BLaER1 (cell line): ENCODE measurements around the gene SELENOK.

Experiments used
- H3K27ac ChIP-seq: shearing (Covaris generic); formaldehyde crosslinking; 2 replicates; pipeline ENCODE4 v1.8.1; 2022
- H3K27me3 ChIP-seq: shearing (Covaris generic); formaldehyde crosslinking; 2 replicates; pipeline ENCODE4 v1.8.1; 2022
- H3K36me3 ChIP-seq: shearing (Covaris generic); formaldehyde crosslinking; 2 replicates; pipeline ENCODE4 v1.8.1; 2022
- H3K4me1 ChIP-seq: shearing (Covaris generic); formaldehyde crosslinking; 2 replicates; pipeline ENCODE4 v1.8.1; 2022
- H3K4me2 ChIP-seq: shearing (Covaris generic); formaldehyde crosslinking; 2 replicates; pipeline ENCODE4 v1.8.1; 2022
- H3K4me3 ChIP-seq: shearing (Covaris generic); formaldehyde crosslinking; 2 replicates; pipeline ENCODE4 v1.8.1; 2022
- H3K9ac ChIP-seq: shearing (Covaris generic); formaldehyde crosslinking; 2 replicates; pipeline ENCODE4 v1.8.1; 2022
- H3K9me3 ChIP-seq: shearing (Covaris generic); formaldehyde crosslinking; 2 replicates; pipeline ENCODE4 v1.8.1; 2022
- H4K20me1 ChIP-seq: shearing (Covaris generic); formaldehyde crosslinking; 2 replicates; pipeline ENCODE4 v1.8.1; 2022
- Cebpa-rat ChIP-seq: shearing (Covaris generic); IDR thresholded peaks from 2 replicates; pipeline ENCODE4 v1.8.1; 2022

Gene SELENOK

DNA sequence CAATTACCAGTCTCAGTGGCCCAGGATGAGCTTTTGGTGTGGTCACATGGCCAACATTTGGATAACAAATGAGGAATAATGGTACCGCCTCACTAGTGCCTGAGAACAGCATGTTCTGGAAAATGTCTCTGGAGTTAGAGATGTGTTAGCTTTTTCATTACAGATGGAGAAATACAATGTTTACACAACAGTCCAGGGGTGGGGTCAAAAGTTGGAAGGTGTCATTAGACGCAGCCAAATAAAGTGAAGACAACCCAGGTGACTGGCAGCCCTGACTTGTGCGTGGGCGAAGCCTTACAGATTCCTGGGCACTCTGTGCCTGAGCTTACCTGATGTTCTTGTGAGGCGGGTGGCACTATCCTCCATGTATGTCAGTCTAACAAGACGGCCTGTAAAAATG is 32.5 kb downstream of the SELENOK start:
- H3K36me3 ChIP-seq = peaks cover 50% of the 10 kb centered on the region
- H3K27ac ChIP-seq = no peak overlapping the region
- no peak overlapping the region for H3K9ac ChIP-seq
- H3K4me1 ChIP-seq = peaks cover 23% of the 10 kb centered on the region
- no peaks in the 10 kb centered on the region for H3K9me3 ChIP-seq
- no peak for TF ChIP-seq Cebpa-rat
- H3K27me3 ChIP-seq = no peaks in the 10 kb centered on the region
- H4K20me1 ChIP-seq = no peaks in the 10 kb centered on the region
- no peak overlapping the region for H3K4me3 ChIP-seq
- H3K4me2 ChIP-seq = no peak overlapping the region

DNA sequence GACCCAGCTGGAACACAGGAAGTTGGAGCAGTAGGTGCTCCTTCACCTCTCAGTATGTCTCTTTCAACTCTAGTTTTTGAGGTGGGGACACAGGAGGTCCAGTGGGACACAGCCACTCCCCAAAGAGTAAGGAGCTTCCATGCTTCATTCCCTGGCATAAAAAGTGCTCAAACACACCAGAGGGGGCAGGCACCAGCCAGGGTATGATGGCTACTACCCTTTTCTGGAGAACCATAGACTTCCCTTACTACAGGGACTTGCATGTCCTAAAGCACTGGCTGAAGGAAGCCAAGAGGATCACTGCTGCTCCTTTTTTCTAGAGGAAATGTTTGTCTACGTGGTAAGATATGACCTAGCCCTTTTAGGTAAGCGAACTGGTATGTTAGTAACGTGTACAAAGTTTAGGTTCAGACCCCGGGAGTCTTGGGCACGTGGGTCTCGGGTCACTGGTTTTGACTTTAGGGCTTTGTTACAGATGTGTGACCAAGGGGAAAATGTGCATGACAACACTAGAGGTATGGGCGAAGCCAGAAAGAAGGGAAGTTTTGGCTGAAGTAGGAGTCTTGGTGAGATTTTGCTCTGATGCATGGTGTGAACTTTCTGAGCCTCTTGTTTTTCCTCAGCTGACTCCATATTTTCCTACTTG is 33.4 kb downstream of the SELENOK start:
- Histone ChIP-seq H3K36me3 (peaks cover 40% of the 10 kb centered on the region), H3K4me2 (peak overlapping the region; percentile 16; the same call in 1 of the 2 replicates), H3K27ac (no peak overlapping the region), H4K20me1 (no peaks in the 10 kb centered on the region), H3K9ac (no peak overlapping the region), H3K27me3 (no peaks in the 10 kb centered on the region), H3K4me3 (no peak overlapping the region), H3K9me3 (no peaks in the 10 kb centered on the region), H3K4me1 (peaks cover 23% of the 10 kb centered on the region)
- no peak for TF ChIP-seq Cebpa-rat

DNA sequence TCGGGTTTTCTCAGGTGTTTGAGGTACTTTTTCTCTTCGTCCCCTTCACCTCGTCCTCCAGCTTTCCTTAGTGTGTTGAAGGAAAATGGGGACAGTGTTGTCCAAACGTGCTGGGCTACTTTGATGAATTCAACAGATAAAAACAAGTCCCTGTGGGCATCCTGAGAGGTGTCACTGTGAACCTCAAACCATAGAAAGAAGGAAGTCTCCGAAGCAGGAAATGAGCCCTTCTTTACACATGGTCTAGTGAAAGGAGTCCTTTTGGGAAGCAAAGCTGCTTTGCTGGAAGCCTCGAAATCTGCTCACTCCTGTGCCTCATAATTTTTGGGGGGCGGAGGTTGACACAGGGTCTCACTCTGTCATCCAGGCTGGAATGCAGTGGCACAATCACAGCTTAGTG is 34.7 kb downstream of the SELENOK start:
- no peaks in the 10 kb centered on the region for H4K20me1 ChIP-seq
- no peak overlapping the region for H3K4me3 ChIP-seq
- peaks cover 28% of the 10 kb centered on the region for H3K36me3 ChIP-seq
- TF ChIP-seq Cebpa-rat = no peak
- H3K9ac ChIP-seq = no peak overlapping the region
- peak overlapping the region; percentile 20; the same call in 1 of the 2 replicates for H3K4me2 ChIP-seq
- no peaks in the 10 kb centered on the region for H3K27me3 ChIP-seq
- no peak overlapping the region for H3K27ac ChIP-seq
- no peaks in the 10 kb centered on the region for H3K9me3 ChIP-seq
- H3K4me1 ChIP-seq = peaks cover 23% of the 10 kb centered on the region

DNA sequence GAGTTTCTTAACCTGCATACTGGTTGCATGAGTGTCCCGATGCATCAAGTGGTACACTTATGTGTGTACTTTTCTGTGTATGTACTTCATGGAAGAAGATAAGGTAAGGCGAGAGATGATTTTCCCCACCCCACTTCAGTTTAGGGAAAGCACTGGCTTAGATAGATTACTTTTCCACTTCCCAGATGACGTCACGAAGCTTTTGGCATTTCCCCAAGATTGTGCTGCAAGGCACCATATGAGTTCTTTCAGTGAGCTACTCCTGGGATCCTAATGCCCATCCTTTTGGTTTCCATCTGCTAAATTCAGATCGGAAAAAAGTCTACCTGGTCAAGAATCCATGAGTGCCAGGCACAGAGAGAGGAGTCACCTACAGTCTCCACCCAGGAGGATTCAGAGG is 40.8 kb downstream of the SELENOK start:
- no peaks in the 10 kb centered on the region for H3K36me3 ChIP-seq
- no peak overlapping the region for H3K4me2 ChIP-seq
- no peaks in the 10 kb centered on the region for H4K20me1 ChIP-seq
- no peak overlapping the region for H3K4me3 ChIP-seq
- H3K9ac ChIP-seq = no peak overlapping the region
- H3K9me3 ChIP-seq = peaks cover 13% of the 10 kb centered on the region
- H3K27me3 ChIP-seq = peaks cover 18% of the 10 kb centered on the region
- H3K4me1 ChIP-seq = no peaks in the 10 kb centered on the region
- TF ChIP-seq Cebpa-rat = no peak
- H3K27ac ChIP-seq = no peak overlapping the region

DNA sequence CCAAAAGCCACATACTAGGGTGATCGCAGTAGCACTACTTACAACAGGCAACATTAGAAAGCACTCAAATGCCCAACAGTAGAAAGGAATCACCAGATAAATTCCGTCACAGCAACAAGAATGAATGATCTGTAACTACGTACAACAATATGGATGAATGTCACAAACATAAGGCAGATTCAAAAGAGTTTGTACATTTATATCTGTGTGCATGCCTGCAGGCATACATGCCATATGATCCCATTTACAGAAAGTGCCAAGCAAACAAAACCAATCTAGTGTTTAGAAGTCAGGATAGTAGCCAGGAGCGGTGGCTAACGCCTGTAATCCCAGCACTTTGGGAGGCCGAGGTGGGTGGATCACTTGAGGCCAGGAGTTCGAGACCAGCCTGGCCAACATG is 41.7 kb downstream of the SELENOK start:
- no peak for TF ChIP-seq Cebpa-rat
- Histone ChIP-seq H3K27me3 (peaks cover 28% of the 10 kb centered on the region), H3K4me1 (no peaks in the 10 kb centered on the region)

DNA sequence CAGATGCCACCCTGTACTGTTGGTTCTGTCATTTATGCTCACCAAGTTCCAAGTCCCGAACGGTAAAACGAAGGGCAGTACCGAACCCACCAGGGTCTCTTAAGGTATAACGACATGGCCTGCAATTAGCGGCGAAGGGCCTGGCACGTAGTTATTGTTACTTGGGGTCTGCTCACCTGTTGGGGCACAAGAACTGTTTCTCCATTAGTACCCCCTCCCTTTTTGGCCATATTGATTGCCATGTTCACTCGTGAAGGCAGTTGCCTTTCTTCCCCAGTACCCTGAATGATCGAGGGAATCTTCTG is 44.9 kb downstream of the SELENOK start:
- Histone ChIP-seq H3K9me3 (peaks cover 22% of the 10 kb centered on the region), H3K4me2 (no peak overlapping the region), H3K27ac (no peak overlapping the region), H4K20me1 (no peaks in the 10 kb centered on the region), H3K36me3 (no peaks in the 10 kb centered on the region), H3K4me3 (no peak overlapping the region), H3K9ac (no peak overlapping the region), H3K4me1 (peaks cover 9% of the 10 kb centered on the region), H3K27me3 (peaks cover 40% of the 10 kb centered on the region)
- TF ChIP-seq Cebpa-rat = no peak

More for the DNA sequence above, 41.7 kb downstream of the SELENOK start:
- H3K27ac ChIP-seq = no peak overlapping the region
- no peak overlapping the region for H3K4me2 ChIP-seq
- H3K9me3 ChIP-seq = peaks cover 22% of the 10 kb centered on the region
- no peak overlapping the region for H3K9ac ChIP-seq
- H3K36me3 ChIP-seq = no peaks in the 10 kb centered on the region
- no peak overlapping the region for H3K4me3 ChIP-seq
- no peaks in the 10 kb centered on the region for H4K20me1 ChIP-seq

DNA sequence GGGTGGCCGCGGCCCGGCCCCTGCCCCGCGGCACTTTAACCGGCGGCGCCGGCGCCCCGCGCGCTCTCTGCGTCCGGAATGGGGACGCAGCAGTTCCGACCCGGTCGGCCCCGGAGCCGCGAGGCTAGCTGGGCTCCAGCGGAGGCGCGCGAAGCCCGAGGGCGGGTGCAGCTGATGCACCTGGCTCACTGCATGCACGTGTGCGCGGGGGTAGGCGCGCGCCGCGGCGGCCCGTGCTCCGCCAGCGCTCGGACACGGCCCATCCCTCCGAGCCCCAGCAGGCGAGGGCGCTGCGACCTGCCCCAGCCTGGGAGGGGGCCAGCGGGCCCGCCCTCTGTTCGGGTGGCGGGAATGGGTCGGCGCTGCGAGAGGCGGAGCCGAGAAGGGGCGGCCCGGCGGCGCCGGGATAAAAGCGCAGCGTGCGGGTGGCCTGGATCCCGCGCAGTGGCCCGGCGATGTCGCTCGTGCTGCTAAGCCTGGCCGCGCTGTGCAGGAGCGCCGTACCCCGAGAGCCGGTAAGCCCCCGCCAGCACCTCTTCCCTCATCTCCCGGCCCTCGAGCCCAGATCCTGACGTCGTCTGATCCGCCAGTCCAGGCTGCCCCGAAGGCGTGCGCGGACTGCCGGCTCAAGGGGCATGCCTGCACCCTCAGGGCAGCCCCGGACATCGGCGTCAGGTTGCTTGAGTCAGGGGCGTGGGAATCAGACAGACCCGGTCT is 45.4 kb downstream of the SELENOK start, which contains the start of the genes CHDH and IL17RB:
Gene CHDH (minus strand): TSS at position 286 of the 717 bp plus-strand sequence. CDS start 22,411 bp downstream, outside the sequence.
Gene IL17RB (plus strand): TSS at position 435 of the 717 bp plus-strand sequence. CDS start 21 bp downstream, at position 456.
- Histone ChIP-seq H3K4me2 (0 out of 2 replicates have a peak within 1 kb of the TSS, but pooled peaks have one; percentile 6), H4K20me1 (no peaks in the 10 kb centered on the region), H3K4me3 (peak within 1 kb of the TSS; percentile 1; the same call in 1 of the 2 replicates), H3K9ac (no peak within 1 kb of the TSS), H3K27ac (no peak within 1 kb of the TSS), H3K9me3 (peaks cover 22% of the 10 kb centered on the region), H3K27me3 (peaks cover 40% of the 10 kb centered on the region), H3K4me1 (peaks cover 9% of the 10 kb centered on the region), H3K36me3 (no peaks in the 10 kb centered on the region)
- no peak for TF ChIP-seq Cebpa-rat

DNA sequence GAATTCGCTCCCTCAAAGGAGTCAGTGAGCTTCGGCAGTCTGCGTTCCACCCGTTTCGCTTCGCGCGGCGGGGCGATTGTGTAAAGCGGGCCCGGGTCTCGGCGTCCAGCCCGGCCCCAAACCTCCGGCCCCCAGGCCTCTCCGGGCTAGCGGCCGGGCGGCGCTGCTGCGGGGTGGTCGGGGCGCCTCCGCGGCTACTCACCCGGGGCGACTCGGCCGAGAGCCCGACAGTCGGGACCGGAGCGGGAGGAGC is 45.9 kb downstream of the SELENOK start:
- Histone ChIP-seq H3K4me3 (peak overlapping the region; percentile 1; the same call in 1 of the 2 replicates), H3K9ac (no peak overlapping the region), H3K4me2 (0 out of 2 replicates have a peak overlapping the region, but pooled peaks have one; percentile 6)

DNA sequence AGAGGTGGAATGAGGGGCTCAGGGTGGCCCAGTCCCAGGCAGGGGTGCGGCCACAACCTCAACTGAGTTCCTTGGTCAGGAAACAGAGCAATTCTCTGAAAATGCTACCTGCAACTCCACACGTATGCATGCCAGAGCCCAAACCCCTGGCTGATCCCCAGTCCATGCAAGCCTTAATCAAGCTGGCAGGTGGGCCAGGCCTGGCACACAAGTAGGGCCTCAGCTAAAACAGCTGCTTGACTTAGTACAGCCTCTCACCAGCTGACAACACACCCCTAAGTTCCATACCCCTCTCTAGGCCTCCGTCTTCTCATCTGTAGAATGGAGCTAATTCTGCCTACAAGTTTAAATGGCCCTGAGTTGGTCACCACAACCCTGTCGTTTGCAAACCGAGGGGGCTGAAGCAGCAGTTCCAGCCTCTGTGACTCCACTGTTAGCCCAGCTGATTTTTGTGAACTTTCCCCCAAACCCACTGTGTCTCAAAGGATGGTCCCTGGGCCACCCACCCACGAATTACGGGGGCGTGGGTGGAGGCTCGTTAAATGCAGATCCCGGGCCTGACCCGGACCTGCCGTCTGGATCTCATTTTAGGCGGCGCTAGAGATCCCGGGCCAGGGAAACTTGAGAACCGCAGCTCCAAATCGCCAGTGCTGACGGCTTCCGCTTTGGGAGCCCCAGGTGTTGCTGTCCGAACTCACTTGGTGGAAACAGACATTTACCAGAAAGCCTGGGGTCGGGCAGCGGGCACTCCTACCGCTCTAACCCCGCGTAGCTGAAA is 46.4 kb downstream of the SELENOK start:
- no peak for TF ChIP-seq Cebpa-rat
- no peak overlapping the region for H3K27ac ChIP-seq
- no peak overlapping the region for H3K9ac ChIP-seq

More for the DNA sequence above, 45.9 kb downstream of the SELENOK start:
- Histone ChIP-seq H3K27me3 (peaks cover 40% of the 10 kb centered on the region), H3K4me1 (peaks cover 9% of the 10 kb centered on the region), H3K9me3 (peaks cover 22% of the 10 kb centered on the region), H4K20me1 (no peaks in the 10 kb centered on the region), H3K36me3 (no peaks in the 10 kb centered on the region), H3K27ac (no peak overlapping the region)
- TF ChIP-seq Cebpa-rat = no peak

More for the DNA sequence above, 46.4 kb downstream of the SELENOK start:
- Histone ChIP-seq H4K20me1 (no peaks in the 10 kb centered on the region), H3K4me3 (peak overlapping the region; percentile 1; the same call in 1 of the 2 replicates), H3K36me3 (no peaks in the 10 kb centered on the region), H3K4me1 (peaks cover 9% of the 10 kb centered on the region), H3K4me2 (0 out of 2 replicates have a peak overlapping the region, but pooled peaks have one; percentile 6), H3K9me3 (peaks cover 22% of the 10 kb centered on the region), H3K27me3 (peaks cover 40% of the 10 kb centered on the region)
